Liver (tissue), 3 donors: ENCODE results near the gene RTN4RL2.
A peak's percentile ranks its signal among the peaks of the same experiment; 100 is the strongest.

Experiments used
- GABPA ChIP-seq, 2 donors: IDR thresholded peaks in 1 of 2; conservative IDR thresholded peaks in 1 of 2; 2 replicates each; pipeline ENCODE4 v1.6.1; 2016; ENCODE audit warnings: antibody characterized with exemption in 2 of 2, mild to moderate bottlenecking in 1 of 2, moderate library complexity in 1 of 2
- SP1 ChIP-seq: IDR thresholded peaks from 2 replicates; pipeline ENCODE4 v1.6.1; 2018; ENCODE audit warnings: antibody characterized with exemption, mild to moderate bottlenecking
- TF ChIP-seq, protein P1 (sequence below): fragments of 150-350 bp; IDR thresholded peaks from 2 replicates; pipeline ENCODE4 v1.5.1; 2017; ENCODE audit warnings: improper control_type of control experiment, low read depth, low read length; ENCODE audit not compliant: missing input control
- TF ChIP-seq, protein P2 (sequence below): IDR thresholded peaks from 2 replicates; pipeline ENCODE4 v1.6.1; 2016; ENCODE audit warnings: antibody characterized with exemption, mild to moderate bottlenecking
- donor health status: healthy.
- donor health status: healthy.

DNA sequence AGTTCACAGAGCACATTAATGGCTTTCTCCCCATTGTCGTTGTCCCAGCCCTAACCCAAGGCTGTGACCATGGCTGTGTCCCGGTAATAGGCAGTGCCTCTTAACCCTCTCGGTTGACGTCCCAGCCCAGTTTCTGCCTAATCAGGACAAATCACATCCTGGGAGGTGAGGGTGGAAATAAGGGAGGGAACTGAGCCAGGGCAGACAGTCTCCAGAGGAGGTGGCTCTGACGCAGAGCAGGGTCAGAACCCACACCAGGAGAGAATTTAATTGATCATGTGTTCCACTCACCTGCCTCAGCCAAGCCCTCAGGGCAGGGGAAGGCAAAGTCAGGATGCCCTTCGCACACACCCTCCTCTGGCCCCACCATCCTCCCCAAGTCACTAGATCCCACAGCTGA, 38.2 kb downstream of the RTN4RL2 start:
- TF ChIP-seq SP1: peak; percentile 55
- no peak for TF ChIP-seq GABPA (IDR thresholded peaks at IDR 0.05 in 1 of 2, conservative IDR thresholded peaks at IDR 0.05 in 1 of 2)
- TF ChIP-seq, protein P1, sequence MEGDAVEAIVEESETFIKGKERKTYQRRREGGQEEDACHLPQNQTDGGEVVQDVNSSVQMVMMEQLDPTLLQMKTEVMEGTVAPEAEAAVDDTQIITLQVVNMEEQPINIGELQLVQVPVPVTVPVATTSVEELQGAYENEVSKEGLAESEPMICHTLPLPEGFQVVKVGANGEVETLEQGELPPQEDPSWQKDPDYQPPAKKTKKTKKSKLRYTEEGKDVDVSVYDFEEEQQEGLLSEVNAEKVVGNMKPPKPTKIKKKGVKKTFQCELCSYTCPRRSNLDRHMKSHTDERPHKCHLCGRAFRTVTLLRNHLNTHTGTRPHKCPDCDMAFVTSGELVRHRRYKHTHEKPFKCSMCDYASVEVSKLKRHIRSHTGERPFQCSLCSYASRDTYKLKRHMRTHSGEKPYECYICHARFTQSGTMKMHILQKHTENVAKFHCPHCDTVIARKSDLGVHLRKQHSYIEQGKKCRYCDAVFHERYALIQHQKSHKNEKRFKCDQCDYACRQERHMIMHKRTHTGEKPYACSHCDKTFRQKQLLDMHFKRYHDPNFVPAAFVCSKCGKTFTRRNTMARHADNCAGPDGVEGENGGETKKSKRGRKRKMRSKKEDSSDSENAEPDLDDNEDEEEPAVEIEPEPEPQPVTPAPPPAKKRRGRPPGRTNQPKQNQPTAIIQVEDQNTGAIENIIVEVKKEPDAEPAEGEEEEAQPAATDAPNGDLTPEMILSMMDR: no peak
- TF ChIP-seq, protein P2, sequence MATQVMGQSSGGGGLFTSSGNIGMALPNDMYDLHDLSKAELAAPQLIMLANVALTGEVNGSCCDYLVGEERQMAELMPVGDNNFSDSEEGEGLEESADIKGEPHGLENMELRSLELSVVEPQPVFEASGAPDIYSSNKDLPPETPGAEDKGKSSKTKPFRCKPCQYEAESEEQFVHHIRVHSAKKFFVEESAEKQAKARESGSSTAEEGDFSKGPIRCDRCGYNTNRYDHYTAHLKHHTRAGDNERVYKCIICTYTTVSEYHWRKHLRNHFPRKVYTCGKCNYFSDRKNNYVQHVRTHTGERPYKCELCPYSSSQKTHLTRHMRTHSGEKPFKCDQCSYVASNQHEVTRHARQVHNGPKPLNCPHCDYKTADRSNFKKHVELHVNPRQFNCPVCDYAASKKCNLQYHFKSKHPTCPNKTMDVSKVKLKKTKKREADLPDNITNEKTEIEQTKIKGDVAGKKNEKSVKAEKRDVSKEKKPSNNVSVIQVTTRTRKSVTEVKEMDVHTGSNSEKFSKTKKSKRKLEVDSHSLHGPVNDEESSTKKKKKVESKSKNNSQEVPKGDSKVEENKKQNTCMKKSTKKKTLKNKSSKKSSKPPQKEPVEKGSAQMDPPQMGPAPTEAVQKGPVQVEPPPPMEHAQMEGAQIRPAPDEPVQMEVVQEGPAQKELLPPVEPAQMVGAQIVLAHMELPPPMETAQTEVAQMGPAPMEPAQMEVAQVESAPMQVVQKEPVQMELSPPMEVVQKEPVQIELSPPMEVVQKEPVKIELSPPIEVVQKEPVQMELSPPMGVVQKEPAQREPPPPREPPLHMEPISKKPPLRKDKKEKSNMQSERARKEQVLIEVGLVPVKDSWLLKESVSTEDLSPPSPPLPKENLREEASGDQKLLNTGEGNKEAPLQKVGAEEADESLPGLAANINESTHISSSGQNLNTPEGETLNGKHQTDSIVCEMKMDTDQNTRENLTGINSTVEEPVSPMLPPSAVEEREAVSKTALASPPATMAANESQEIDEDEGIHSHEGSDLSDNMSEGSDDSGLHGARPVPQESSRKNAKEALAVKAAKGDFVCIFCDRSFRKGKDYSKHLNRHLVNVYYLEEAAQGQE: no peak
